HG03025 (cell line): ENCODE results near the gene PRKCE.

ENCODE experiments used
- ATAC-seq: cut with Tn5 transposase; IDR thresholded peaks from one replicate; pipeline ENCODE4 v1.9.1; 2021; ENCODE audit warnings: mild to moderate bottlenecking, moderate library complexity; ENCODE audit not compliant: unreplicated experiment, low FRiP score

Gene PRKCE

GRCh38 chr2:46169467-46169866 lies 518.0 kb downstream of the PRKCE start:
- no peak for ATAC-seq

- ATAC-seq: no peak
Measured at GRCh38 chr2:46170026-46170425, 518.6 kb downstream of the PRKCE start.

DNA sequence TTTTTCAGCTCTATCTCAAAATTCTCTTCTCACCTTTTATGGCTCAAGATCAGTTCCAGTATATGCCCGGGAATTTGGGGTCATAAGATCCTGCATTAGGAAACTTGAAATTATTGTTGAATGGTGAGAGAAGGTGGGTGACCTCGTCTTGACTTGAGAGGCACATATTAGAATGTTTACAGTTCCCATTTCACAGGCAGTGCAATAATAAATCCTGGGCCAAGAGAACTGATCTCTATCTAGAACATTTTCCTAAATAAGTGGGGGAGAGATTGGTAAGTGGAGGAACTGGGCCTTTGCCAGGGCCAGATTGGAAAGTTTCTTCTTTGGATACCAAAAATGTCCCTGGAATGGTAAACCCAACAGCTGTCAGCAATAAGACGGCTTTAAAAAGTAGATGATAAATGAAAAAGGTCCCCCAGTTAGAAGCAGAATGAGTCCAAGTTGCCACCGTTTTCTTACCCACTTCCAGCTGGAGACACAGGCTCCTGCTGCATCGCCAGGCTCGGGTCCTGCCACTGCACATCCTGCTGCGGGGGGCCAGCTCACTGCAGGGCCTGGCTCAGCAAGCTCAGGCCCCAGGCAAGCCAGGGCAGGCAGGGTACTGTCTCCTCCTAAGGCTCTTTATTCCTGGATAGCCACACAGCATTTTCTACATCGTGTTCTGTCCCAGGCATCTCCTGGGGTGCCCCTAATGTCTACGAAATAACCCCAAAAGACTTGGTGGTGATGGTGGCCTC lies 519.3 kb downstream of the PRKCE start:
- no peak for ATAC-seq

- ATAC-seq: no peak
Measured at GRCh38 chr2:46171411-46171953, 520.0 kb downstream of the PRKCE start.

GRCh38 chr2:46171996-46172546 lies 520.6 kb downstream of the PRKCE start:
- ATAC-seq: no peak

- ATAC-seq: no peak
Measured at GRCh38 chr2:46173030-46173429, 521.6 kb downstream of the PRKCE start.

- ATAC-seq: no peak
Measured at GRCh38 chr2:46173636-46174250, 522.3 kb downstream of the PRKCE start.

DNA sequence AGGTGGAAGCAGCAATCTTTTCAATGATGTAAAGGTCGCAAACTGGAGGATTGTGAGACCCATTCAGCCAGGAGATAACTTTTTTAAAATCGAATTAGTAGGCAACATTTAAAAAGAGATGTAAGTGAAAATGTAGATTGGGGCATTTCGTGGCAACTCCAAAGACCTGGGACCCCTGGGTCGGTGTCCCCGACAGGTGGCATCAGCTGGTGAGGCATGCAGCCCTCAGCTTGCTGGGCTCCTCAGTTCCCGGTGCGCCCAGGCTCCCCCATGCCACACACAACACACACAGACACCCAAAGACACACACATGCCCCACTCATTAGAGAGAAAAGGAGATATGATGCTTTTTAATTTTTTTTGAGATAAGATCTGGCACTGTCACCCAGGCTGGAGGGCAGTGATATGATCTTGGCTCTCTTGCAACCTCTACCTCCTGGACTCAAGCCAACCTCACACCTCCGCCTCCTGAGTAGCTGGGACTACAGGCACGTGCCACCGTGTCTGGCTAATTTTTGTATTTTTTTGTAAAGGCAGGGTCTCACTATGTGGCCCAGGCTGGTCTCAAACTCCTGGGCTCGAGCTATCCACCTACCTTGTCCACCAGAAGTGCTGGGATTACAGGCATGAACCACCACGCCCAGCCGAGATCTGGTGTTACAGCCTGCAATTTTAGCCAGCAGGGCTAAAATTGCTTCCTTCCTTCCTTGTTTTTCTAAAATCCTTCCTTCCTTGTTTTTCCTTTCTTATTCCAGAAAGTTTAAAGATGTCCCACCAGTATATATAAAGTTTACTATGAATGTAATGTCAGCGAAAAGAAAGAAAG lies 523.1 kb downstream of the PRKCE start:
- no peak for ATAC-seq

GRCh38 chr2:46175419-46175818 lies 523.9 kb downstream of the PRKCE start:
- ATAC-seq: no peak

GRCh38 chr2:46177461-46178089 lies 526.1 kb downstream of the PRKCE start:
- no peak for ATAC-seq

DNA sequence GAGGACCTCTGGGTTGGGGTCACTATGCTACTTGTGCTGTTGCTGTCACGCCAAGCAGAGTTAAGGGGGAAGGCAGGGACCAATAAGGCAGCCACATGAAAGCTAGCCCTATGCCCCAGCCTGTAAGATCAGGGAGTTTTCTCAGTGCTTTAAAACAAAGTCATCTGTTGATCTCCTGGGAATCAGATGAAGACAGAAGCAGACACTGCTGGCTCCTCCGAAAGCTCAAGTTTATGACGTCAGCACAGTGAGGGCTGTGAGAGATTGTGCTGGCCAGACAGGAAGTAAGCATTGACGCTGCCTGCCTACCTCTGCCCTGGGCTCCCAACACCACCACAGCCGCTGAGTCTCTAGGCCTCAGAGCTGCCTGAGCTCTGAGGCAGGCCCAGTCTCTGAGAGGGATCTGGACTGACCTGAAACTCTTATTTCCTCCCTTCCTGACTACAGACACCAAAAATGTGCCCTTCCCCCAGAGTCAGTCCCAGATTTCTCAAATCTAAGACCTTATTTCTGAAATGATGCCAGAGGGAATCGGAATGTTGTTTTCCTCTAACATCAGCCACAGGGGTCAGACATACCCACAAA lies 527.7 kb downstream of the PRKCE start:
- no peak for ATAC-seq

GRCh38 chr2:46180189-46180588 lies 528.7 kb downstream of the PRKCE start:
- ATAC-seq: no peak

GRCh38 chr2:46181306-46181705 lies 529.8 kb downstream of the PRKCE start:
- ATAC-seq: no peak

DNA sequence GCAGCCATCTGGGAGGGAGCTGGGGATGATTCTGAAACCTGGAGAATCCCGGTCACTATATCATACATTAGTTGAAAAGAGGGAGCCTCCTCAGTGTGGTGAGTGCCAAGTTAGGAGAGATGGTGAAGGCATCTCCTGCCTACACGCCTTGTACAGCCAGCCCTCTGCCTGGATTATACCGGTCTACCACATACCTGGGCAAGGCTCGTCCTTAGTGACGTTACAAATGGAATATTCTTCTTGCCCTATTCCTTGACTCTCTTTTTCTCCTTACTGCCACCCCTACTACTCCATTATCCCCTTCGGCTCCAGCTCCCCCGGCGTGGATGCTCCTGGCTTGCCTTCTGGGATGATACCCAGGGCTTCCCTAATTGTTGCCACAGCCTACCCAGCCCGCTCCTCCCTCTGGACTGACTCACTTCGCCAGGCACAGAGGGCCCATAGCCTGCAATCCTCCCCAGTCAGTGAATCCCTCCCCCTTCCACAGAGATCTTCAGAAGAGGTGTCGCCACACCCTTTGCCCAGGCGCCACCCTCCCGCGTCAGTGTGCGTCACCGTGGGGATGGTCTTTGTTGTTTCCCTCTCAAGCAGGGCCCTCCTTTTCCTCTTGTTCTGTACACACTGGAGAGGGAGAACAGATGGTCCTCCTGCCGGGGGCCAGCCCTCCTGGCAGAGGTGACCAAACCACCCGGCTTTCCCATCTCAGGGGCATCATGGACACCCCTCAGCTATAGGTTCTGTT lies 530.5 kb downstream of the PRKCE start:
- ATAC-seq: no peak

GRCh38 chr2:46183426-46183825 lies 532.0 kb downstream of the PRKCE start:
- ATAC-seq: no peak

- ATAC-seq: no peak
Measured at GRCh38 chr2:46184794-46185583, 533.5 kb downstream of the PRKCE start.

GRCh38 chr2:46187112-46187618 lies 535.7 kb downstream of the PRKCE start:
- ATAC-seq: peak; percentile 71

GRCh38 chr2:46188041-46188716 lies 536.7 kb downstream of the PRKCE start:
- ATAC-seq: no peak
